GM23338 (cell line): Measurements from ENCODE around the gene ADGRL3. TPM values are rescaled to one million over a fixed set of nuclear protein-coding genes. Genes with fewer than 3 reads are reported as not detected.

ENCODE experiments used
- ATAC-seq: fragments of 200-7000 bp; cut with Tn5 transposase; 3 replicates; pipeline ENCODE4 v1.9.1; 2020
- DNase-seq: peaks from one replicate; pipeline ENCODE4 v3.0.0-alpha.2; 2015; ENCODE audit warnings: low spot score
- H2AFZ ChIP-seq: fragments of 200-600 bp; sonication (generic); 2 replicates; pipeline ENCODE4 v1.8.0; 2016; ENCODE audit warnings: antibody characterized with exemption, mild to moderate bottlenecking, moderate library complexity
- H3F3A ChIP-seq: fragments of 200-600 bp; sonication (generic); replicated peaks from 2 replicates; pipeline ENCODE4 v1.8.0; 2017; ENCODE audit warnings: antibody characterized with exemption, mixed run types, low read depth
- H3K27ac ChIP-seq: fragments of 200-600 bp; sonication (generic); 2 replicates; pipeline ENCODE4 v1.6.1; 2016; ENCODE audit warnings: low read depth
- H3K27me3 ChIP-seq: fragments of 200-600 bp; sonication (generic); 2 replicates; pipeline ENCODE4 v1.8.0; 2016; ENCODE audit warnings: mild to moderate bottlenecking, mixed run types, moderate library complexity; ENCODE audit not compliant: insufficient read depth
- H3K36me3 ChIP-seq: fragments of 200-600 bp; sonication (generic); 2 replicates; pipeline ENCODE4 v1.8.0; 2016; ENCODE audit warnings: mild to moderate bottlenecking; ENCODE audit not compliant: insufficient read depth
- H3K4me1 ChIP-seq: fragments of 200-600 bp; sonication (generic); 2 replicates; pipeline ENCODE4 v1.8.0; 2016; ENCODE audit warnings: mild to moderate bottlenecking, moderate library complexity; ENCODE audit not compliant: insufficient read depth
- H3K4me2 ChIP-seq: fragments of 200-600 bp; sonication (generic); 2 replicates; pipeline ENCODE4 v1.7.1; 2017; ENCODE audit warnings: mixed run types
- H3K4me3 ChIP-seq: fragments of 200-600 bp; sonication (generic); 2 replicates; pipeline ENCODE4 v1.6.1; 2016; ENCODE audit warnings: mixed run types
- H3K79me2 ChIP-seq: fragments of 200-600 bp; sonication (generic); replicated peaks from 2 replicates; pipeline ENCODE4 v1.8.0; 2017; ENCODE audit warnings: mild to moderate bottlenecking; ENCODE audit not compliant: insufficient read depth
- H3K9me2 ChIP-seq: fragments of 200-600 bp; sonication (generic); 2 replicates; pipeline ENCODE4 v1.8.0; 2017; ENCODE audit not compliant: insufficient read depth
- H4K20me1 ChIP-seq: fragments of 200-600 bp; sonication (generic); replicated peaks from 2 replicates; pipeline ENCODE4 v1.8.0; 2017; ENCODE audit warnings: mild to moderate bottlenecking; ENCODE audit not compliant: insufficient read depth
- H3K27ac Mint-ChIP-seq: 2 replicates; pipeline ENCODE4 v1.8.0; 2020; ENCODE audit warnings: inconsistent platforms, mild to moderate bottlenecking, moderate library complexity, mixed read lengths
- H3K27me3 Mint-ChIP-seq: 3 replicates; pipeline ENCODE4 v1.8.0; 2022; ENCODE audit warnings: low read depth, mild to moderate bottlenecking, moderate library complexity, mixed read lengths, inconsistent platforms; ENCODE audit not compliant: insufficient read depth, poor library complexity
- H3K36me3 Mint-ChIP-seq: 3 replicates; pipeline ENCODE4 v1.8.0; 2021; ENCODE audit warnings: low read depth, mild to moderate bottlenecking, inconsistent platforms, moderate library complexity, mixed read lengths
- H3K4me1 Mint-ChIP-seq: 3 replicates; pipeline ENCODE4 v1.8.0; 2020; ENCODE audit warnings: mild to moderate bottlenecking, inconsistent platforms, mixed read lengths
- H3K4me3 Mint-ChIP-seq: 3 replicates; pipeline ENCODE4 v1.8.0; 2021; ENCODE audit warnings: moderate library complexity, mild to moderate bottlenecking, inconsistent platforms, mixed read lengths
- H3K9me3 Mint-ChIP-seq: 3 replicates; pipeline ENCODE4 v1.8.0; 2020; ENCODE audit warnings: moderate library complexity, mild to moderate bottlenecking, inconsistent platforms, mixed read lengths
- CREB1 ChIP-seq: fragments of 250-450 bp; sonication (Bioruptor Pico); IDR thresholded peaks from 2 replicates; pipeline ENCODE4 v1.5.0; 2020; ENCODE audit warnings: low read depth, mild to moderate bottlenecking, moderate library complexity
- CTCF ChIP-seq, 2 experiments: fragments of 200-600 bp in 1 of 2; sonication (generic) in 1 of 2; conservative IDR thresholded peaks; 2 replicates each; pipeline versions ENCODE4 v1.5.1 to v1.6.1; 2016 to 2017; ENCODE audit warnings: antibody characterized with exemption in 2 of 2, low read depth in 2 of 2, mild to moderate bottlenecking in 2 of 2, moderate library complexity in 1 of 2
- ETS1 ChIP-seq: IDR thresholded peaks from 2 replicates; pipeline ENCODE4 v1.6.1; 2016; ENCODE audit warnings: antibody characterized with exemption
- EZH2 ChIP-seq: fragments of 200-600 bp; sonication (generic); IDR thresholded peaks from one replicate; pipeline ENCODE4 v1.8.0; 2017; ENCODE audit warnings: antibody characterized with exemption, mild to moderate bottlenecking, low read depth; ENCODE audit not compliant: unreplicated experiment
- EZH2phosphoT487 ChIP-seq: fragments of 200-600 bp; sonication (generic); IDR thresholded peaks from one replicate; pipeline ENCODE4 v1.8.1; 2018; ENCODE audit warnings: antibody characterized with exemption; ENCODE audit not compliant: unreplicated experiment
- JUNB ChIP-seq: IDR thresholded peaks from one replicate; pipeline ENCODE4 v1.6.1; 2016; ENCODE audit warnings: antibody characterized with exemption; ENCODE audit not compliant: unreplicated experiment
- NANOG ChIP-seq: IDR thresholded peaks from 2 replicates; pipeline ENCODE4 v1.6.1; 2016; ENCODE audit warnings: antibody characterized with exemption, borderline replicate concordance
- POLR2AphosphoS5 ChIP-seq: IDR thresholded peaks from 2 replicates; pipeline ENCODE4 v1.6.1; 2016; ENCODE audit warnings: antibody characterized with exemption, low read depth
- REST ChIP-seq: IDR thresholded peaks from one replicate; pipeline ENCODE4 v1.6.1; 2018; ENCODE audit warnings: antibody characterized with exemption; ENCODE audit not compliant: unreplicated experiment
- STAT1 ChIP-seq: IDR thresholded peaks from one replicate; pipeline ENCODE4 v1.6.1; 2016; ENCODE audit warnings: antibody characterized with exemption; ENCODE audit not compliant: unreplicated experiment
- ZNF114 ChIP-seq: fragments of 250-450 bp; sonication (Bioruptor Pico); IDR thresholded peaks from 2 replicates; pipeline ENCODE4 v1.5.0; 2020; ENCODE audit warnings: mild to moderate bottlenecking, moderate library complexity
- ZNF331 ChIP-seq: fragments of 250-450 bp; sonication (Bioruptor Pico); IDR thresholded peaks from 2 replicates; pipeline ENCODE4 v1.5.0; 2020; ENCODE audit warnings: low read depth, mild to moderate bottlenecking, moderate library complexity
- ZNF462 ChIP-seq: fragments of 250-450 bp; sonication (Bioruptor Pico); IDR thresholded peaks from 2 replicates; pipeline ENCODE4 v1.5.0; 2020; ENCODE audit warnings: mild to moderate bottlenecking, moderate library complexity
- polyA plus RNA-seq: library from polyadenylated mRNA; unstranded; fragments of >200 nt; fragmentation: Nextera tagmentation; extraction: Ambion mirVana; gene quantifications from 2 replicates; pipeline ENCODE4 v1.2.1, GENCODE V29; 2016
- total RNA-seq: library from RNA; depleted of rRNA; stranded (reverse); fragments of >200 nt; shearing (Covaris generic); gene quantifications from 2 replicates; pipeline ENCODE4 v1.2.3, GENCODE V29; 2014

ADGRL3 gene
- total and polyA plus RNA-seq, 2 experiments from 2014 or later = 9.7 to 16.5 TPM

DNA sequence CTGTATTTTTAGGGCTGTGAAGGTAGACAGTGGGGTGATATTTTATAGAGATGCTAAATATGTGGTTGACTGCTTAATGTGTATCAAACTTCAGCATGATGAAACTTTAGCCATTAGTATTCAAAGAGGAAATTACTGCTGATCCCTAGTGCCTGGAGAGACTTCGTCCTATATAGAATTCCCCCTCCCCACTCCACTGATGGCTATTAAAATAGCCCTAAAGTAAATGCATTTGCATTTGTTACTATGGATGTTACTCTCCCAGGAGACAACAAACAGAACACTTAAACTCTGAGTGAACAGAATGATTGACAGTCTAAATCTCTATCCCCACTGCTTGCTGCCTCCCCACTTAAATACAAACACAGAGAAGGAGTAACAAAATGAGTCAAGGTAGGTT lies 39.1 kb downstream of the ADGRL3 start:
- no peaks in the 10 kb centered on the region for H3K27me3 ChIP-seq
- H3K9me2 ChIP-seq = no peaks in the 10 kb centered on the region
- peaks cover 26% of the 10 kb centered on the region for H3K4me1 ChIP-seq
- 0 out of 2 replicates have a peak overlapping the region, but pooled peaks have one; percentile 10 for H3K4me2 ChIP-seq
- H3K79me2 ChIP-seq = peaks cover 7% of the 10 kb centered on the region; the same call in 1 of the 2 replicates
- peak overlapping the region; percentile 35; the same call in 1 of the 2 replicates for H3K27ac ChIP-seq
- Mint-ChIP-seq H3K4me3 (no peak overlapping the region), H3K27me3 (no peaks in the 10 kb centered on the region), H3K4me1 (peaks cover 28% of the 10 kb centered on the region; the same call in 2 of the 3 replicates), H3K36me3 (no peaks in the 10 kb centered on the region), H3K9me3 (no peaks in the 10 kb centered on the region), H3K27ac (peak overlapping the region; percentile 26)
- TF ChIP-seq ZNF331 (CRISPR knock-in tag) = no peak
- no peak for TF ChIP-seq EZH2
- TF ChIP-seq STAT1 = no peak
- no peak for TF ChIP-seq ZNF114 (CRISPR knock-in tag)
- no peak for TF ChIP-seq ZNF462
- TF ChIP-seq POLR2AphosphoS5 = no peak
- TF ChIP-seq ETS1 = no peak
- TF ChIP-seq JUNB = no peak
- no peak for TF ChIP-seq EZH2phosphoT487
- no peak for TF ChIP-seq REST
- TF ChIP-seq CREB1 = no peak
- no peak for TF ChIP-seq CTCF (conservative IDR thresholded peaks at IDR 0.05; ENCODE audit: low read depth in 2 of 2)
- TF ChIP-seq NANOG = no peak
- no peaks in the 10 kb centered on the region for H4K20me1 ChIP-seq
- no peak for DNase-seq
- H2AFZ ChIP-seq = no peak overlapping the region
- no peak overlapping the region for H3K4me3 ChIP-seq
- H3F3A ChIP-seq = no peaks in the 10 kb centered on the region
- no peak for ATAC-seq
- no peaks in the 10 kb centered on the region for H3K36me3 ChIP-seq
